ENCODE data around the gene THRB.

- TF ChIP-seq CTCF (IDR thresholded peaks at IDR 0.05 in 8 of 11, conservative IDR thresholded peaks at IDR 0.05 in 3 of 11), result no peak
- no peak for TF ChIP-seq POLR2A (IDR thresholded peaks at IDR 0.05)
These were observed 18.7 kb downstream of the THRB start for GRCh38 chr3:24475925-24476324.
